GM12873 (cell line): ENCODE results near the gene MAGI3.

ENCODE experiments used
- TF ChIP-seq, protein P1 (sequence below): IDR thresholded peaks from 2 replicates; pipeline ENCODE4 v1.5.1; 2012; ENCODE audit warnings: low read depth, mild to moderate bottlenecking, moderate library complexity, low read length, control low read depth; ENCODE audit not compliant: insufficient read depth; ENCODE audit errors: missing control alignments

The MAGI3 gene

DNA sequence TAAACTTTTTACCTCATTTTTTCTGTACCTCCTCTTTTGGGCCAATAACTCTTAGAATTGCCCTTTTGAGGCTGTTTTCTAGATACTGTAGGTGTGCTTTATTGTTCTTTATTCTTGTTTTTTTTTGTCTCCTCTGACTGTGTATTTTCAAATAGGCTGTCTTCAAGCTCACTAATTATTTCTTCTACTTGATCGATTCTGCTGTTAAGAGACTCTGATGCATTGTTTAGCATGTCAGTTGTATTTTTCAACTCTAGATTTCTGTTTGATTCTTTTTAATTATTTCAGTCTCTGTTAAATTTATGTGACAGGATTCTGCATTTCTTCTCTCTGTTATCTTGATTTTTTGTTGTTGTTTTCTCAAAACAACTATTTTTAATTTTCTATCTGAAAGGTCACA, 238.7 kb downstream of the MAGI3 start:
- TF ChIP-seq, protein P1, sequence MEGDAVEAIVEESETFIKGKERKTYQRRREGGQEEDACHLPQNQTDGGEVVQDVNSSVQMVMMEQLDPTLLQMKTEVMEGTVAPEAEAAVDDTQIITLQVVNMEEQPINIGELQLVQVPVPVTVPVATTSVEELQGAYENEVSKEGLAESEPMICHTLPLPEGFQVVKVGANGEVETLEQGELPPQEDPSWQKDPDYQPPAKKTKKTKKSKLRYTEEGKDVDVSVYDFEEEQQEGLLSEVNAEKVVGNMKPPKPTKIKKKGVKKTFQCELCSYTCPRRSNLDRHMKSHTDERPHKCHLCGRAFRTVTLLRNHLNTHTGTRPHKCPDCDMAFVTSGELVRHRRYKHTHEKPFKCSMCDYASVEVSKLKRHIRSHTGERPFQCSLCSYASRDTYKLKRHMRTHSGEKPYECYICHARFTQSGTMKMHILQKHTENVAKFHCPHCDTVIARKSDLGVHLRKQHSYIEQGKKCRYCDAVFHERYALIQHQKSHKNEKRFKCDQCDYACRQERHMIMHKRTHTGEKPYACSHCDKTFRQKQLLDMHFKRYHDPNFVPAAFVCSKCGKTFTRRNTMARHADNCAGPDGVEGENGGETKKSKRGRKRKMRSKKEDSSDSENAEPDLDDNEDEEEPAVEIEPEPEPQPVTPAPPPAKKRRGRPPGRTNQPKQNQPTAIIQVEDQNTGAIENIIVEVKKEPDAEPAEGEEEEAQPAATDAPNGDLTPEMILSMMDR, result no peak

DNA sequence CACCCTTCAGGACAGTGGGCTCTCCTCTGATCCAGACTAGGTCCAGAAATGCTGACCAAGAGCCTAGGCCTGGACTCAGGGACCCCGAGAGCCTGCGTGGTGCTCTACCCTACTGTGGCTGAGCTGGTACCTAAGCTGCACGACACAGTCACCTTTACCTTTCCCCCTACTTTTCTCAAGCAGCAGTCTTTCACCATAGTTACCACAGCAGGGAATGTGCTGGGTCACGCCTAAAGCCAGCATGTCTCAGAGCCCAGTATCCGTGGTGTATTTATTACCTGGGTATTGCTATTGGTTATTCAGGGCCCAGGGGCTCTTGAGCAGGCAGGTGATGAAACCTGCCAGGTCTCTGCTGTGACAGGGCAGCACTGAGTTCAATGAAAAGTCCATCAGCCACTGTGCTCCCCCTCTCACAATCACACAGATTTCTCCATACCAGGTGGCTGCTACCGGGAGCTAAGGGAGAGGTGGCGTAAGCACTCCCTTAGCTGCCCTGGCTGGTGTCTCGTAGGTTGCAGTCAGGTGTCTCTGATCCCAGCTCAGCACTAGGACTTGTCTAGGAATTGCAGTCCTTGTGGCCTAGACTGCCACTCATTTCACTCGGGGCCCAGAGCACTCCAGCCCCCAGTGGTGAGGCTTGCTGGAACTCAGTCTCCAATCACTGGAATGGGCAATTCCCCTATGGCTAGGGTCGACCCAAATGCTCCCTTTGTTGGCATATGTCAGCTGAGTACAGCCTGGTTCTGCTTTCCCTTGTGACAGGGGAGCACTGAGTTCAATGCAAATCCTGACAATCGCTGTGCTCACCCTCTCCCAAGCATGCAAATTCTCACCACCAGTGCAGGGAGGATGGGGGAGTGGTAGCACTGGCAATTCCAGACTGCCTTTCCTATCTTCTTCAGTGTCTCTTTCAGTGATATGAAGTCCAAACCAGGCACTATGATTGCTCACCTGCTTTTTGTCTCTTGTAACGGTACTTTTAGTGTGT, 240.3 kb downstream of the MAGI3 start:
- TF ChIP-seq, protein P1, result no peak

DNA sequence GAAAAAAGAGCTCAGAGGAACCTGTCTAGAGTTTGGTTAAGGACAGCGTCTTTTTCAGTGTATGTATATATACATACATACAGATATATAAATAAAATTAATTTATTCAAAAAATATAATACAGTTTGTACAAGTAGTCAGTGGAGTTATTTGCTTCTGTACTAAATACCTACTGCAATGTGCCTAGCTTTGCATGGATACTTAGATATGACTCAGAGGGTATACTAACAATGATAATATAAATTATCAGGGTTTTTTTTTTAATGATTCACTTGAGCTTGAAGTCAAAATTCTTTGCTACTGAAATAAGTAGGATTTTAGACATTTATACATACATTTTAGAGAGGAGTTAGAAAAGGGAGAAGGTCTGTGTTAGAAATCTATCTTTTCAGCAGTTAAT, 251.1 kb downstream of the MAGI3 start:
- TF ChIP-seq, protein P1, result no peak

DNA sequence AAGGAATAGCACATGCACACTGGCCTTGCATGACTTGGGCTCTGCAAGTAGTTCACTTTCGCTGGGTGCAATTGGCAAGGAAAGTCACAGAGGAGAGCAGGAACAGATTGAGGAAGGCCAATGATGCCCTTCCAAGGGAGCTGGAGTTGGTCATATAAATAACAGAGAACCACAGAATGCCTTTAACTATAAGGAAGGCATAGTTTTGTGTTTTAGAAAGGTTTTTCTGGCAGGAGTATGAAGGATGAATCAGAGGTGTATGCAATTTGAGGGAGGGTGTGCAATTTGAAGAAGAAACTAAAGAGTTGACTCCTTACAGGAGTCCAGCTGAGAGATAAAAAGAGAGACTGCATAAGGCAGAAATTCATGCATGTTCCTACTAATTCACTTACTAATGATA, 256.8 kb downstream of the MAGI3 start:
- TF ChIP-seq, protein P1, result no peak

DNA sequence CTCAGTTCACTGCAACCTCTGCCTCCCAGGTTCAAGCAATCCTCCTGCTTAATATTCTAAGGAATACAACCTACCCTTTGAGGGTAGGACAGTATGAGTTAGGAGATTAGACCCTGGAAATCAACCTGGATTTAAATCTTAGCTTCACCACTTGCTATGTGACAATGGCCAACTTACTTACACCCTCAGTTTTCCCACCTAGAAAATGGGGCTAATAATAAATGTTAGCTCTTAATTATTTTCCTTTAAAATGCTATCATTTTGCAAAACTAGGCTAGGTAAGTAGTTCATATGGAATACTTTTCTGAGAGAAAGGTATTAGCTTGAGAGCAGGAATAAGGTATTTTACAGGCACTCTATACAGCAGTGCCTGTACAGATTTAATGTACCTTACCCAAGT, 258.2 kb downstream of the MAGI3 start:
- TF ChIP-seq, protein P1, result no peak

DNA sequence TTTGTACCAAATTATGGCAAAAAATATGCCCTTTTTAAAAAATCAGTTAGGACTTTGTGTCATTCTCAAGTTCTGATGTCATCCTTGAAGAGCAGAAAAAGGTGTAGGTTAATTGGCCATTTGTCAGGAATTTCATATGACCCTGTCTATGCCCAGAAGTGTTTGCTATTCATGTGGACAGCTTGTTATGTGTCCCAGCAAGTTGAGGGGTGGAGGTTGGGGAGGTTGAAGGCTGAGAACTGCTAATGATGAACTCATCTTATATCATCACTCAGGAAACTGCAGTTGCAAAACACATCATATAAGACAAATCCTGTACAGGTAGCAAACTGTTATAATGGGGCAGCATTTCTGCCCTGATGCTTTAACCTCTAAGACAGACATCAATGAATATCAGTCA, 262.5 kb downstream of the MAGI3 start:
- TF ChIP-seq, protein P1, result no peak

DNA sequence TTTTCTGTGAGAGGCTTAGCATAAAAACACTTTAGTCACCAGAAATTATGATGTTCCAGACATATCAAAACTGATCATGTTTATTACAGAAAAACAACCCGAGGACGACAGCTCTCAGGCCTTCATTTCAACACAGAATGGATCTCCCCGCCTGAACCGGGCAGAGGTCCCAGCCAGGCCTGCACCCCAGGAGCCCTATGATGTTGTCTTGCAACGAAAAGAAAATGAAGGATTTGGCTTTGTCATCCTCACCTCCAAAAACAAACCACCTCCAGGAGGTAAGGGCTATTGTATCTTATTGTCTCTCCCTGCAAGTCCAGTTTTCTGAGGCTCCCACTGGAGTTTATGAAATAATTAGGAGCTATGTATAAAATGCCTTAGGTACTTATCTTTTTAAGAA, 263.4 kb downstream of the MAGI3 start:
- TF ChIP-seq, protein P1, result no peak
